Mesenchymal stem cell (in vitro differentiated cells and primary cell): ENCODE data around the gene DPP3. TPM values are rescaled to one million over a fixed set of nuclear protein-coding genes. Genes with fewer than 3 reads are reported as not detected.

Experiments used
- DNase-seq: peaks from one replicate; pipeline ENCODE4 v3.0.0-alpha.2; 2013
- H2AFZ ChIP-seq: one replicate; pipeline ENCODE4 v1.6.1; 2013; ENCODE audit warnings: low read depth, mild to moderate bottlenecking, control low read depth, inconsistent platforms, low read length, moderate library complexity
- H2AK5ac ChIP-seq: 2 replicates; pipeline ENCODE4 v1.6.1; 2013; ENCODE audit warnings: low read length, moderate library complexity, mild to moderate bottlenecking, inconsistent platforms; ENCODE audit not compliant: severe bottlenecking
- H2BK120ac ChIP-seq: one replicate; pipeline ENCODE4 v1.6.1; 2013; ENCODE audit warnings: low read depth, mild to moderate bottlenecking, inconsistent platforms, low read length, moderate library complexity
- H2BK12ac ChIP-seq, 2 experiments: one replicate each; pipeline ENCODE4 v1.6.1; 2013; ENCODE audit warnings: inconsistent platforms in 2 of 2, low read length in 2 of 2, mild to moderate bottlenecking in 2 of 2, moderate library complexity in 2 of 2, control low read depth in 1 of 2
- H2BK15ac ChIP-seq: one replicate; pipeline ENCODE4 v1.6.1; 2013; ENCODE audit warnings: mild to moderate bottlenecking, low read depth, inconsistent platforms; ENCODE audit not compliant: poor library complexity, severe bottlenecking
- H2BK5ac ChIP-seq: 2 replicates; pipeline ENCODE4 v1.6.1; 2013; ENCODE audit warnings: low read depth, mild to moderate bottlenecking, low read length, control low read depth, inconsistent platforms; ENCODE audit not compliant: poor library complexity, severe bottlenecking
- H3K14ac ChIP-seq, 2 experiments: one replicate each; pipeline ENCODE4 v1.6.1; 2013; ENCODE audit warnings: inconsistent platforms in 2 of 2, low read length in 2 of 2, control low read depth in 1 of 2, mild to moderate bottlenecking in 1 of 2, moderate library complexity in 1 of 2
- H3K18ac ChIP-seq, 2 experiments: one replicate each; pipeline ENCODE4 v1.6.1; 2013; ENCODE audit warnings: inconsistent platforms in 2 of 2, low read length in 2 of 2, control low read depth in 1 of 2, low read depth in 1 of 2, mild to moderate bottlenecking in 1 of 2
- H3K23ac ChIP-seq, 2 experiments: one replicate each; pipeline ENCODE4 v1.6.1; 2013; ENCODE audit warnings: inconsistent platforms in 2 of 2, low read length in 2 of 2, mild to moderate bottlenecking in 2 of 2, moderate library complexity in 2 of 2, control low read depth in 1 of 2
- H3K27ac ChIP-seq: 2 replicates; pipeline ENCODE4 v1.5.1; 2013; ENCODE audit warnings: mild to moderate bottlenecking, moderate library complexity, low read length, control low read depth, inconsistent platforms; ENCODE audit not compliant: poor library complexity, severe bottlenecking
- H3K27me3 ChIP-seq, 2 experiments: 2 replicates each; pipeline versions ENCODE4 v1.6.1 to v1.7.0; 2013; ENCODE audit warnings: low read length in 2 of 2, mild to moderate bottlenecking in 2 of 2, moderate library complexity in 2 of 2, control low read depth in 1 of 2, inconsistent platforms in 1 of 2; ENCODE audit not compliant: control insufficient read depth in 1 of 2, insufficient read depth in 1 of 2
- H3K36me3 ChIP-seq, 2 experiments: 2 replicates each; pipeline versions ENCODE4 v1.6.1 to v1.7.0; 2013; ENCODE audit warnings: low read length in 2 of 2, control low read depth in 1 of 2, inconsistent platforms in 1 of 2, low read depth in 1 of 2, mild to moderate bottlenecking in 1 of 2; ENCODE audit not compliant: insufficient read depth in 2 of 2, control insufficient read depth in 1 of 2
- H3K4ac ChIP-seq, 2 experiments: one replicate each; pipeline ENCODE4 v1.6.1; 2013; ENCODE audit warnings: inconsistent platforms in 2 of 2, low read length in 2 of 2, mild to moderate bottlenecking in 2 of 2, moderate library complexity in 2 of 2, control low read depth in 1 of 2, low read depth in 1 of 2
- H3K4me1 ChIP-seq: 2 replicates; pipeline ENCODE4 v1.6.1; 2013; ENCODE audit warnings: low read depth, low read length, control low read depth; ENCODE audit not compliant: control insufficient read depth, insufficient read depth
- H3K4me2 ChIP-seq: 2 replicates; pipeline ENCODE4 v1.6.1; 2013; ENCODE audit warnings: low read length, mild to moderate bottlenecking, inconsistent platforms; ENCODE audit not compliant: poor library complexity, severe bottlenecking
- H3K4me3 ChIP-seq, 2 experiments: 2 replicates each; pipeline versions ENCODE4 v1.5.1 to v1.7.0; 2013; ENCODE audit warnings: low read length in 2 of 2, mild to moderate bottlenecking in 2 of 2, control low read depth in 1 of 2, low read depth in 1 of 2; ENCODE audit not compliant: insufficient read depth in 1 of 2
- H3K79me1 ChIP-seq: replicated peaks from 2 replicates; pipeline ENCODE4 v1.6.1; 2013; ENCODE audit warnings: mild to moderate bottlenecking, control low read depth, low read length, inconsistent platforms; ENCODE audit not compliant: poor library complexity, severe bottlenecking
- H3K9ac ChIP-seq: 2 replicates; pipeline ENCODE4 v1.7.0; 2013; ENCODE audit warnings: mild to moderate bottlenecking, low read length, moderate library complexity
- H3K9me3 ChIP-seq: 2 replicates; pipeline ENCODE4 v1.7.0; 2013; ENCODE audit warnings: mild to moderate bottlenecking, low read length; ENCODE audit not compliant: control insufficient read depth
- H4K8ac ChIP-seq: one replicate; pipeline ENCODE4 v1.6.1; 2013; ENCODE audit warnings: inconsistent platforms, mild to moderate bottlenecking, low read length, moderate library complexity
- H4K91ac ChIP-seq: one replicate; pipeline ENCODE4 v1.6.1; 2013; ENCODE audit warnings: mild to moderate bottlenecking, low read length, inconsistent platforms
- WGBS: methylation state at CpG from one replicate; pipeline ENCODE4 v1.1.7; 2013; ENCODE audit warnings: mixed read lengths; 5-methylcytosine and 5-hydroxymethylcytosine counted together
- small RNA-seq: library from polyadenylated mRNA; stranded (forward); fragments of <200 nt; extraction: miRNeasy Mini kit (QIAGEN cat#:217004); gene quantifications from one replicate; pipeline ENCODE3, GENCODE V24; 2013; ENCODE audit warnings: low read depth

The DPP3 gene

DNA sequence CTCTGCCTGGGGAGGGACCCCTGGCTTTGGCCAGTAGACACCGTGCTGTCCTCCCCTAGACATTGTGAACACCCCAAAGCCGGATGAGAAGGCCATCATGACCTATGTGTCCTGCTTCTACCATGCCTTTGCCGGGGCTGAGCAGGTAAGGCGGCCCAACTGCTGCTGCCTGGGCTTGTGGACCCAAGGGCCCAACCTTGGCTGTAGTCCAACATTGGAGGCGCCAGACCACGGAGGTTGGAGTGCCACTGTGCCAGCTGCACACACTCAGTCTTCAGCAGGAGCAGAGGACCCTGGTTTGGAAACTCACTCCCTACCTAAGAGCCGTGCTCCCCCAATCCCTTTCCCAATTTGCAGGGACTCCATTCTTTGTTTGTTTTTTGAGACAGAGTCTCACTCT is 75.9 kb downstream of the DPP3 start:
- H3K27me3 ChIP-seq = peaks cover 15 to 39% of the 10 kb centered on the region in 2 experiments
- no peak overlapping the region for H2BK12ac ChIP-seq
- H2AK5ac ChIP-seq = no peak overlapping the region
- H3K4me3 ChIP-seq = no peak overlapping the region
- no peak overlapping the region for H2AFZ ChIP-seq
- WGBS = 88% methylated on average over 7 of the region's 7 CpGs
- H3K18ac ChIP-seq = no peak overlapping the region
- no peak overlapping the region for H3K4ac ChIP-seq
- H3K23ac ChIP-seq = no peak overlapping the region
- no peak for DNase-seq
- H2BK5ac ChIP-seq = no peak overlapping the region
- H4K8ac ChIP-seq = no peak overlapping the region
- no peak overlapping the region for H3K9ac ChIP-seq
- no peaks in the 10 kb centered on the region for H3K4me1 ChIP-seq
- no peak overlapping the region for H3K4me2 ChIP-seq
- peak overlapping the region in 1 of 2 experiments; percentile 80 for H3K14ac ChIP-seq
- no peaks in the 10 kb centered on the region for H3K79me1 ChIP-seq
- H4K91ac ChIP-seq = no peak overlapping the region
- H3K27ac ChIP-seq = no peak overlapping the region
- H3K36me3 ChIP-seq = no peaks in the 10 kb centered on the region
- no peak overlapping the region for H2BK120ac ChIP-seq
- no peak overlapping the region for H2BK15ac ChIP-seq
- H3K9me3 ChIP-seq = no peaks in the 10 kb centered on the region

DNA sequence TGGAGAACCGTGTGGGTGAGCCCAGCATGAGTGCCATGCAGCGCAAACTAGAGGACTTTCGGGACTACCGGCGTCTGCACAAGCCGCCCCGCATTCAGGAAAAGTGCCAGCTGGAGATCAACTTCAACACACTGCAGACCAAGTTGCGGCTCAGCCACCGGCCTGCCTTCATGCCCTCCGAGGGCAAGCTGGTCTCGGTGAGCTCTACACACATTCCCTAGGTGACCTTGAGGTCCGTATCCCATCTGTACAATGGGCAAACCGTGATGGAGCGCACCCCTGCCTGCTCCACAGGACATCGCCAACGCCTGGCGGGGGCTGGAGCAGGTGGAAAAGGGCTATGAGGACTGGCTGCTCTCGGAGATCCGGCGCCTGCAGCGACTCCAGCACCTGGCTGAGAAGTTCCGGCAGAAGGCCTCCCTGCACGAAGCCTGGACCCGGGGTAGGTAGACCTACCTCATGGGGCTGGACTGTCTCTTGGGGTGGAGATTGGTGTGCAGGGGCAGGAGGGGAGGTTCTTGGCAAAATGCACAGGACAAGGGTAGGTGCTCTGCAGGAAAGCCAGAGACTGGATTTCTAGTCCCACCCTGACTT is 77.6 kb downstream of the DPP3 start:
- WGBS = 91% methylated on average over 24 of the region's 24 CpGs
- H2AFZ ChIP-seq = no peak overlapping the region
- H3K23ac ChIP-seq = no peak overlapping the region
- no peak overlapping the region for H3K4ac ChIP-seq
- no peak overlapping the region for H4K8ac ChIP-seq
- H4K91ac ChIP-seq = no peak overlapping the region
- H3K4me1 ChIP-seq = no peaks in the 10 kb centered on the region
- H3K9me3 ChIP-seq = no peaks in the 10 kb centered on the region
- H2BK15ac ChIP-seq = no peak overlapping the region
- no peak overlapping the region for H2BK120ac ChIP-seq
- no peak overlapping the region for H3K14ac ChIP-seq
- no peak overlapping the region for H2BK12ac ChIP-seq
- H3K27ac ChIP-seq = no peak overlapping the region
- H2BK5ac ChIP-seq = no peak overlapping the region
- H3K9ac ChIP-seq = no peak overlapping the region
- no peak overlapping the region for H3K4me3 ChIP-seq
- H3K79me1 ChIP-seq = no peaks in the 10 kb centered on the region
- peaks cover 17 to 38% of the 10 kb centered on the region in 2 experiments for H3K27me3 ChIP-seq
- no peak overlapping the region for H2AK5ac ChIP-seq
- H3K36me3 ChIP-seq = no peaks in the 10 kb centered on the region
- no peak overlapping the region for H3K4me2 ChIP-seq
- no peak for DNase-seq
- no peak overlapping the region for H3K18ac ChIP-seq

Small RNA genes lying within 50 kb of the gene (small RNA-seq; reads per million reads assigned to genes)
- not detected for gene RF00416
